HepG2 (cell line): ENCODE data around the gene MAP2K7. TPM values are rescaled to one million over a fixed set of nuclear protein-coding genes. Genes with fewer than 3 reads are reported as not detected.

ENCODE experiments used
- ARNT ChIP-seq: fragments of 450-650 bp; IDR thresholded peaks from 2 replicates; pipeline ENCODE4 v1.6.1; 2017
- ATF1 ChIP-seq: IDR thresholded peaks from 2 replicates; pipeline ENCODE4 v1.6.1; 2016; ENCODE audit warnings: mild to moderate bottlenecking, control low read depth
- DBP ChIP-seq: sonication (generic); formaldehyde crosslinking; IDR thresholded peaks from 2 replicates; pipeline ENCODE4 v1.4.0; 2020; ENCODE audit warnings: missing genetic modification reagents; ENCODE audit errors: not compliant biosample characterization
- DNMT3B ChIP-seq: conservative IDR thresholded peaks from 2 replicates; pipeline ENCODE4 v1.6.1; 2016; ENCODE audit warnings: missing biosample characterization, control low read depth
- FOXA3 ChIP-seq: IDR thresholded peaks from 2 replicates; pipeline ENCODE4 v1.6.1; 2016; ENCODE audit warnings: missing genetic modification reagents, missing compliant biosample characterization
- IKZF5 ChIP-seq: IDR thresholded peaks from 2 replicates; pipeline ENCODE4 v1.6.1; 2018; ENCODE audit warnings: missing genetic modification reagents, mild to moderate bottlenecking, missing compliant biosample characterization
- MTA1 ChIP-seq: sonication (generic); formaldehyde crosslinking; IDR thresholded peaks from 2 replicates; pipeline ENCODE4 v1.4.0; 2020; ENCODE audit warnings: missing genetic modification reagents, mild to moderate bottlenecking, borderline replicate concordance
- NFKBIZ ChIP-seq: IDR thresholded peaks from 2 replicates; pipeline ENCODE4 v1.6.1; 2018; ENCODE audit warnings: missing genetic modification reagents, missing compliant biosample characterization
- ZFP91 ChIP-seq: sonication (generic); formaldehyde crosslinking; IDR thresholded peaks from 2 replicates; pipeline ENCODE4 v1.9.0; 2022; ENCODE audit warnings: missing genetic modification reagents, mild to moderate bottlenecking, borderline replicate concordance
- ZMYM3 ChIP-seq: sonication (generic); formaldehyde crosslinking; IDR thresholded peaks from 2 replicates; pipeline ENCODE4 v1.5.1; 2020; ENCODE audit warnings: mild to moderate bottlenecking, missing genetic modification reagents
- ZNF101 ChIP-seq: sonication (generic); formaldehyde crosslinking; IDR thresholded peaks from 2 replicates; pipeline ENCODE4 v1.4.0; 2020; ENCODE audit warnings: mild to moderate bottlenecking, low read depth, missing genetic modification reagents, borderline replicate concordance
- ZNF142 ChIP-seq: sonication (generic); formaldehyde crosslinking; IDR thresholded peaks from 2 replicates; pipeline ENCODE4 v1.4.0; 2020; ENCODE audit warnings: missing genetic modification reagents
- ZNF253 ChIP-seq: sonication (generic); formaldehyde crosslinking; IDR thresholded peaks from 2 replicates; pipeline ENCODE4 v1.8.0; 2022; ENCODE audit warnings: mild to moderate bottlenecking, missing genetic modification reagents, borderline replicate concordance
- ZNF564 ChIP-seq: sonication (generic); formaldehyde crosslinking; IDR thresholded peaks from 2 replicates; pipeline ENCODE4 v1.8.1; 2023; ENCODE audit warnings: mild to moderate bottlenecking, missing genetic modification reagents
- ZNF574 ChIP-seq: sonication (generic); formaldehyde crosslinking; IDR thresholded peaks from 2 replicates; pipeline ENCODE4 v1.4.0; 2020; ENCODE audit warnings: missing genetic modification reagents
- ZNF724P ChIP-seq: sonication (generic); formaldehyde crosslinking; IDR thresholded peaks from 2 replicates; pipeline ENCODE4 v1.8.0; 2022; ENCODE audit warnings: missing genetic modification reagents, borderline replicate concordance
- ZNF746 ChIP-seq: sonication (generic); formaldehyde crosslinking; IDR thresholded peaks from 2 replicates; pipeline ENCODE4 v1.8.0; 2022; ENCODE audit warnings: mild to moderate bottlenecking, missing genetic modification reagents
- polyA plus RNA-seq, 8 experiments: library from polyadenylated mRNA; depleted of rRNA in 3 of 8; stranded (reverse) in 7 of 8; unstranded in 1 of 8; fragments of >200 nt; fragmentation: Illumina TruSeq in 4 of 8; extraction: Trizol in 4 of 8; gene quantifications; 2 replicates each; pipeline versions ENCODE4 v1.2.1 to v1.2.3, GENCODE V29; 2011 to 2016; ENCODE audit warnings: low read depth in 4 of 8, missing spikeins in 1 of 8, mixed read lengths in 1 of 8; ENCODE audit not compliant: insufficient read depth in 1 of 8
- total RNA-seq, 5 experiments: library from RNA; depleted of rRNA; stranded (reverse); fragments of >200 nt; fragmentation: Illumina TruSeq; extraction: Trizol; gene quantifications; 2 replicates each; pipeline ENCODE4 v1.2.3, GENCODE V29; 2016; ENCODE audit warnings: low read depth in 1 of 5

MAP2K7 gene
- total and polyA plus RNA-seq, 2 of the 13 experiments (the other 11 are each of a cell fraction or from before 2014, with no cell fraction given) = 9.0 to 10.8 TPM

GRCh38 chr19:7868671-7869452, 34.8 kb upstream of the MAP2K7 start (continued):
- TF ChIP-seq ZFP91 (CRISPR knock-in tag) = peak; percentile 45
- TF ChIP-seq NFKBIZ (CRISPR knock-in tag) = no peak
- 0 out of 2 replicates have a peak, but pooled peaks have one; percentile 28 for TF ChIP-seq IKZF5 (CRISPR knock-in tag)
- no peak for TF ChIP-seq DNMT3B (CRISPR knock-in tag)
- TF ChIP-seq ATF1 (CRISPR knock-in tag) = no peak
- no peak for TF ChIP-seq ZNF724P (CRISPR knock-in tag)
- no peak for TF ChIP-seq ZNF101 (CRISPR knock-in tag)
- peak; percentile 74 for TF ChIP-seq ZNF574 (CRISPR knock-in tag)
- TF ChIP-seq ZNF746 (CRISPR knock-in tag) = peak; percentile 37; the same call in 1 of the 2 replicates
- no peak for TF ChIP-seq ZMYM3
- TF ChIP-seq ZNF564 = peak; percentile 79; the same call in 1 of the 2 replicates
- no peak for TF ChIP-seq MTA1 (CRISPR knock-in tag)
- no peak for TF ChIP-seq ARNT
- TF ChIP-seq FOXA3 = 0 out of 2 replicates have a peak, but pooled peaks have one; percentile 15
- no peak for TF ChIP-seq ZNF253 (CRISPR knock-in tag)
- TF ChIP-seq DBP (CRISPR knock-in tag) = no peak
- peak; percentile 48; the same call in 1 of the 2 replicates for TF ChIP-seq ZNF142 (CRISPR knock-in tag)
